ENCODE measurements around the gene ARHGAP12.

The ARHGAP12 gene

GRCh38 chr10:31936086-31936485 is 7.5 kb upstream of the ARHGAP12 start:
- no peaks in the 10 kb centered on the region for H3K9me3 ChIP-seq (ENCODE audit: insufficient read depth, low read length)
- 0 out of 2 replicates have a peak, but pooled peaks cover 3% of the 10 kb centered on the region for H3F3A ChIP-seq (ENCODE audit: insufficient read depth)
- H3K27ac ChIP-seq (ENCODE audit: low read depth, low read length): no peak overlapping the region
- no peaks in the 10 kb centered on the region for H3K36me3 ChIP-seq (ENCODE audit: low read length)
- H2AFZ ChIP-seq (ENCODE audit: low read depth, low read length, severe bottlenecking): no peak overlapping the region
- H3K4me3 ChIP-seq (ENCODE audit: insufficient read depth, low read length, poor library complexity, severe bottlenecking): no peak overlapping the region
- TF ChIP-seq EZH2phosphoT487 (conservative IDR thresholded peaks at IDR 0.05; ENCODE audit: low read length): no peak
- no peak for TF ChIP-seq CTCF (IDR thresholded peaks at IDR 0.05; ENCODE audit: insufficient read depth, low read length, poor library complexity, severe bottlenecking)
- no peaks in the 10 kb centered on the region for H3K79me2 ChIP-seq (ENCODE audit: insufficient read depth, low read length)
- H3K27me3 ChIP-seq (ENCODE audit: low read length): no peaks in the 10 kb centered on the region
- H3K9ac ChIP-seq (ENCODE audit: low read length): no peak overlapping the region
- H4K20me1 ChIP-seq (ENCODE audit: low read depth, low read length): no peaks in the 10 kb centered on the region
- no peaks in the 10 kb centered on the region for H3K9me2 ChIP-seq (replicated peaks; ENCODE audit: insufficient read depth, low read length)
- no peak overlapping the region for H3K4me2 ChIP-seq (ENCODE audit: low read depth, low read length, poor library complexity, severe bottlenecking)

- no peaks in the 10 kb centered on the region for H3K36me3 ChIP-seq (ENCODE audit: low read length)
- no peak overlapping the region for H3K9ac ChIP-seq (ENCODE audit: low read length)
- H3K4me2 ChIP-seq (ENCODE audit: low read depth, low read length, poor library complexity, severe bottlenecking): no peak overlapping the region
- peaks cover 6% of the 10 kb centered on the region; the same call in 1 of the 2 replicates for H3F3A ChIP-seq (ENCODE audit: insufficient read depth)
- TF ChIP-seq CTCF (IDR thresholded peaks at IDR 0.05; ENCODE audit: insufficient read depth, low read length, poor library complexity, severe bottlenecking): no peak
- no peak for TF ChIP-seq EZH2phosphoT487 (conservative IDR thresholded peaks at IDR 0.05; ENCODE audit: low read length)
- no peaks in the 10 kb centered on the region for H3K9me3 ChIP-seq (ENCODE audit: insufficient read depth, low read length)
- H3K79me2 ChIP-seq (ENCODE audit: insufficient read depth, low read length): no peaks in the 10 kb centered on the region
- no peak overlapping the region for H3K27ac ChIP-seq (ENCODE audit: low read depth, low read length)
- no peaks in the 10 kb centered on the region for H3K9me2 ChIP-seq (replicated peaks; ENCODE audit: insufficient read depth, low read length)
- H4K20me1 ChIP-seq (ENCODE audit: low read depth, low read length): no peaks in the 10 kb centered on the region
- no peak overlapping the region for H2AFZ ChIP-seq (ENCODE audit: low read depth, low read length, severe bottlenecking)
- H3K27me3 ChIP-seq (ENCODE audit: low read length): no peaks in the 10 kb centered on the region
- no peak overlapping the region for H3K4me3 ChIP-seq (ENCODE audit: insufficient read depth, low read length, poor library complexity, severe bottlenecking)
These were observed 7.0 kb upstream of the ARHGAP12 start for GRCh38 chr10:31935678-31936077.

GRCh38 chr10:31932838-31933237 is 4.2 kb upstream of the ARHGAP12 start:
- no peak overlapping the region for H2AFZ ChIP-seq (ENCODE audit: low read depth, low read length, severe bottlenecking)
- H3K9me2 ChIP-seq (replicated peaks; ENCODE audit: insufficient read depth, low read length): no peaks in the 10 kb centered on the region
- no peaks in the 10 kb centered on the region; the same call in 1 of the 2 replicates for H3K79me2 ChIP-seq (ENCODE audit: insufficient read depth, low read length)
- no peaks in the 10 kb centered on the region for H3K9me3 ChIP-seq (ENCODE audit: insufficient read depth, low read length)
- H3K4me2 ChIP-seq (ENCODE audit: low read depth, low read length, poor library complexity, severe bottlenecking): no peak overlapping the region
- no peak overlapping the region for H3K27ac ChIP-seq (ENCODE audit: low read depth, low read length)
- no peak overlapping the region for H3K9ac ChIP-seq (ENCODE audit: low read length)
- H3K27me3 ChIP-seq (ENCODE audit: low read length): no peaks in the 10 kb centered on the region
- H3K36me3 ChIP-seq (ENCODE audit: low read length): no peaks in the 10 kb centered on the region
- no peaks in the 10 kb centered on the region for H4K20me1 ChIP-seq (ENCODE audit: low read depth, low read length)
- no peak overlapping the region for H3K4me3 ChIP-seq (ENCODE audit: insufficient read depth, low read length, poor library complexity, severe bottlenecking)
- peaks cover 16% of the 10 kb centered on the region; the same call in 1 of the 2 replicates for H3F3A ChIP-seq (ENCODE audit: insufficient read depth)
- no peak for TF ChIP-seq CTCF (IDR thresholded peaks at IDR 0.05; ENCODE audit: insufficient read depth, low read length, poor library complexity, severe bottlenecking)
- TF ChIP-seq EZH2phosphoT487 (conservative IDR thresholded peaks at IDR 0.05; ENCODE audit: low read length): no peak

Data from SU-DHL-6 (cell line).